NOMO-1 (cell line): ENCODE data around the gene APOD.

Experiments
- DNase-seq, 2 experiments: peaks; one replicate each; lab custom pipeline; 2025; ENCODE audit not compliant: unreplicated experiment in 2 of 2; lab: John Stamatoyannopoulos, UW

Gene APOD

GRCh38 chr3:195587824-195588223 is 4.1 kb upstream of the APOD start:
- no peak for DNase-seq

GRCh38 chr3:195587406-195587805 is 3.7 kb upstream of the APOD start:
- no peak for DNase-seq

- no peak for DNase-seq
Measured at GRCh38 chr3:195584543-195584870, 767 bp upstream of the APOD start.

- DNase-seq: no peak
Measured at GRCh38 chr3:195582947-195583346, 793 bp downstream of the APOD start.

GRCh38 chr3:195580744-195581443 is 2.8 kb downstream of the APOD start:
- no peak for DNase-seq

- DNase-seq: no peak
Measured at GRCh38 chr3:195579281-195579680, 4.5 kb downstream of the APOD start.

- no peak for DNase-seq
Measured at GRCh38 chr3:195578565-195578964, 5.2 kb downstream of the APOD start.

- no peak for DNase-seq
Measured at GRCh38 chr3:195577645-195578177, 6.0 kb downstream of the APOD start.

- DNase-seq: no peak
Measured at GRCh38 chr3:195574497-195575304, 9.0 kb downstream of the APOD start.

GRCh38 chr3:195573611-195574496 is 9.9 kb downstream of the APOD start:
- DNase-seq: no peak

- DNase-seq: no peak
Measured at GRCh38 chr3:195571361-195571760, 12.4 kb downstream of the APOD start.

- DNase-seq: no peak
Measured at GRCh38 chr3:195570912-195571311, 12.8 kb downstream of the APOD start.

GRCh38 chr3:195570344-195570743 is 13.4 kb downstream of the APOD start:
- DNase-seq: peak; percentile 30

- DNase-seq: no peak
Measured at GRCh38 chr3:195568630-195569029, 15.1 kb downstream of the APOD start.

GRCh38 chr3:195566797-195567196 is 16.9 kb downstream of the APOD start:
- peak in 1 of 2 experiments; percentile 33 for DNase-seq

GRCh38 chr3:195565716-195566115 is 18.0 kb downstream of the APOD start:
- no peak for DNase-seq

GRCh38 chr3:195563317-195563716 is 20.4 kb downstream of the APOD start:
- no peak for DNase-seq

GRCh38 chr3:195559723-195560409 is 23.9 kb downstream of the APOD start:
- no peak for DNase-seq

- DNase-seq: peak in 1 of 2 experiments; percentile 61
Measured at GRCh38 chr3:195558602-195559001, 25.1 kb downstream of the APOD start.

- DNase-seq: no peak
Measured at GRCh38 chr3:195557322-195557721, 26.4 kb downstream of the APOD start.
